Skeletal muscle tissue (tissue), 4 donors: Measurements from ENCODE around the gene PCDHA5. TPM values are rescaled to one million over a fixed set of nuclear protein-coding genes. Genes with fewer than 3 reads are reported as not detected.
"Not testable (repeated sequence)": the region's sequence is repeated elsewhere in the genome, so short reads cannot be mapped to it uniquely, and the experiment has no call there.

Source experiments
- H3K27ac ChIP-seq: one replicate; pipeline ENCODE4 v1.7.0; 2013; ENCODE audit warnings: mild to moderate bottlenecking, low read depth, low read length, inconsistent platforms
- H3K27me3 ChIP-seq, 3 donors: one replicate each; pipeline ENCODE4 v1.7.0; 2013; ENCODE audit warnings: low read length in 3 of 3; ENCODE audit not compliant: control insufficient read depth in 3 of 3, insufficient read depth in 3 of 3
- H3K36me3 ChIP-seq, 3 donors: one replicate each; pipeline ENCODE4 v1.7.0; 2013; ENCODE audit warnings: low read length in 3 of 3; ENCODE audit not compliant: control insufficient read depth in 3 of 3, insufficient read depth in 3 of 3
- H3K4me1 ChIP-seq, 3 donors: one replicate each; pipeline ENCODE4 v1.7.0; 2013; ENCODE audit warnings: low read length in 3 of 3, mild to moderate bottlenecking in 3 of 3; ENCODE audit not compliant: control insufficient read depth in 3 of 3, insufficient read depth in 3 of 3
- H3K4me3 ChIP-seq, 3 donors: one replicate each; pipeline ENCODE4 v1.7.0; 2013; ENCODE audit warnings: low read length in 3 of 3
- H3K9ac ChIP-seq, 3 donors: one replicate each; pipeline ENCODE4 v1.7.0; 2013; ENCODE audit warnings: low read length in 3 of 3, mild to moderate bottlenecking in 3 of 3, moderate library complexity in 2 of 3, low read depth in 1 of 3
- H3K9me3 ChIP-seq, 3 donors: one replicate each; pipeline ENCODE4 v1.7.0; 2013; ENCODE audit warnings: low read length in 3 of 3; ENCODE audit not compliant: control insufficient read depth in 3 of 3
- total RNA-seq: library from RNA; depleted of rRNA; stranded (reverse); fragments of >200 nt; gene quantifications from one replicate; pipeline ENCODE4 v1.2.3, GENCODE V29; 2014
- donor health status: Osteomylitis.

PCDHA5 gene
- total RNA-seq: not detected

GRCh38 chr5:140821375-140822280 lies at the start of gene PCDHA5:
TSS of gene PCDHA5 (plus strand) at chr5:140821613.
- Histone ChIP-seq H3K9me3 (peaks cover 0 to 8% (median 0%) of the 10 kb centered on the region in 3 donors), H3K4me3 (peak within 1 kb of the TSS in 1 of 3 donors; percentile 7), H3K9ac (no peak within 1 kb of the TSS), H3K4me1 (no peaks in the 10 kb centered on the region), H3K27me3 (peaks cover 0 to 10% (median 0%) of the 10 kb centered on the region in 3 donors), H3K27ac (no peak within 1 kb of the TSS), H3K36me3 (no peaks in the 10 kb centered on the region)

GRCh38 chr5:140780512-140780911 lies 40.9 kb upstream of the PCDHA5 start:
- Histone ChIP-seq H3K4me3 (no peak overlapping the region), H3K4me1 (no peaks in the 10 kb centered on the region), H3K36me3 (no peaks in the 10 kb centered on the region), H3K27me3 (no peaks in the 10 kb centered on the region), H3K9me3 (peaks cover 5 to 21% (median 19%) of the 10 kb centered on the region in 3 donors), H3K9ac (no peak overlapping the region), H3K27ac (no peak overlapping the region)

- Histone ChIP-seq H3K9ac (no peak within 1 kb of the TSS), H3K27me3 (peaks cover 0 to 10% (median 0%) of the 10 kb centered on the region in 3 donors), H3K4me3 (no peak within 1 kb of the TSS), H3K36me3 (no peaks in the 10 kb centered on the region), H3K27ac (no peak within 1 kb of the TSS), H3K4me1 (no peaks in the 10 kb centered on the region), H3K9me3 (peaks cover 14 to 20% (median 18%) of the 10 kb centered on the region in 3 donors)
Measured at GRCh38 chr5:140785905-140786686, 35.3 kb upstream of the PCDHA5 start, which contains the start of gene PCDHA1. TSS of gene PCDHA1 (plus strand) at chr5:140786140.

GRCh38 chr5:140787422-140787821 lies 34.0 kb upstream of the PCDHA5 start:
- H3K4me1 ChIP-seq, H3K36me3 ChIP-seq, H3K27ac ChIP-seq, H3K9ac ChIP-seq: not testable (repeated sequence)
- Histone ChIP-seq H3K4me3 (peak overlapping the region in 1 of 3 donors; percentile 13), H3K27me3 (peaks cover 0 to 10% (median 0%) of the 10 kb centered on the region in 3 donors), H3K9me3 (peaks cover 14 to 18% (median 18%) of the 10 kb centered on the region in 3 donors)

- peaks cover 9 to 18% (median 18%) of the 10 kb centered on the region in 3 donors for H3K9me3 ChIP-seq
- not testable (repeated sequence) for H3K27ac ChIP-seq, H3K4me3 ChIP-seq, H3K4me1 ChIP-seq, H3K36me3 ChIP-seq, H3K9ac ChIP-seq
- peaks cover 0 to 10% (median 0%) of the 10 kb centered on the region in 3 donors for H3K27me3 ChIP-seq
Measured at GRCh38 chr5:140787849-140788504, 33.4 kb upstream of the PCDHA5 start.

- H3K4me3 ChIP-seq: no peak overlapping the region
- H3K27me3 ChIP-seq: peaks cover 0 to 10% (median 0%) of the 10 kb centered on the region in 3 donors
- H3K27ac ChIP-seq: no peak overlapping the region
- peaks cover 10 to 28% (median 23%) of the 10 kb centered on the region in 3 donors for H3K9me3 ChIP-seq
- no peaks in the 10 kb centered on the region for H3K4me1 ChIP-seq
- no peak overlapping the region for H3K9ac ChIP-seq
- H3K36me3 ChIP-seq: no peaks in the 10 kb centered on the region
Measured at GRCh38 chr5:140791089-140791488, 30.3 kb upstream of the PCDHA5 start.

GRCh38 chr5:140794595-140795258 lies 26.7 kb upstream of the PCDHA5 start, which contains the start of gene PCDHA2:
TSS of gene PCDHA2 (plus strand) at chr5:140794852.
- H3K27ac ChIP-seq: no peak within 1 kb of the TSS
- no peak within 1 kb of the TSS for H3K4me3 ChIP-seq
- H3K36me3 ChIP-seq: no peaks in the 10 kb centered on the region
- peaks cover 0 to 5% (median 0%) of the 10 kb centered on the region in 3 donors for H3K27me3 ChIP-seq
- H3K9ac ChIP-seq: no peak within 1 kb of the TSS
- H3K4me1 ChIP-seq: no peaks in the 10 kb centered on the region
- peaks cover 3 to 16% (median 15%) of the 10 kb centered on the region in 3 donors for H3K9me3 ChIP-seq

GRCh38 chr5:140795259-140795641 lies 26.2 kb upstream of the PCDHA5 start:
- Histone ChIP-seq H3K4me3 (no peak overlapping the region), H3K27ac (no peak overlapping the region), H3K9me3 (peaks cover 3 to 16% (median 15%) of the 10 kb centered on the region in 3 donors), H3K27me3 (peaks cover 0 to 5% (median 0%) of the 10 kb centered on the region in 3 donors), H3K9ac (no peak overlapping the region), H3K4me1 (no peaks in the 10 kb centered on the region), H3K36me3 (no peaks in the 10 kb centered on the region)

- H3K9me3 ChIP-seq: peaks cover 3 to 18% (median 15%) of the 10 kb centered on the region in 3 donors
- not testable (repeated sequence) for H3K4me3 ChIP-seq, H3K27me3 ChIP-seq, H3K36me3 ChIP-seq, H3K9ac ChIP-seq, H3K4me1 ChIP-seq, H3K27ac ChIP-seq
Measured at GRCh38 chr5:140796072-140796717, 25.2 kb upstream of the PCDHA5 start.
